Endodermal cell (in vitro differentiated cells): ENCODE data around the gene NUDT21. TPM values are rescaled to one million over a fixed set of nuclear protein-coding genes. Genes with fewer than 3 reads are reported as not detected.
A peak's percentile ranks its signal among the peaks of the same experiment; 100 is the strongest.

Source experiments
- DNase-seq: peaks from one replicate; pipeline ENCODE4 v3.0.0-alpha.2; 2017
- H3K27ac ChIP-seq: 2 replicates; pipeline ENCODE4 v1.5.1; 2013; ENCODE audit warnings: mild to moderate bottlenecking, low read depth, low read length, moderate library complexity
- H3K27me3 ChIP-seq: 2 replicates; pipeline ENCODE4 v1.6.1; 2013; ENCODE audit warnings: mild to moderate bottlenecking, low read length, moderate library complexity; ENCODE audit not compliant: insufficient read depth, control insufficient read depth, poor library complexity, severe bottlenecking
- H3K36me3 ChIP-seq: 2 replicates; pipeline ENCODE4 v1.7.0; 2013; ENCODE audit warnings: mild to moderate bottlenecking, low read length, moderate library complexity; ENCODE audit not compliant: control insufficient read depth, insufficient read depth
- H3K4me1 ChIP-seq: one replicate; pipeline ENCODE4 v1.7.0; 2013; ENCODE audit warnings: low read length; ENCODE audit not compliant: control insufficient read depth, insufficient read depth
- H3K4me3 ChIP-seq: 2 replicates; pipeline ENCODE4 v1.5.1; 2013; ENCODE audit warnings: mild to moderate bottlenecking, low read length, moderate library complexity
- H3K9ac ChIP-seq: 2 replicates; pipeline ENCODE4 v1.6.1; 2013; ENCODE audit warnings: mild to moderate bottlenecking, low read length, moderate library complexity; ENCODE audit not compliant: poor library complexity, severe bottlenecking; ENCODE audit errors: extremely low read depth
- H3K9me3 ChIP-seq: 2 replicates; pipeline ENCODE4 v1.6.1; 2013; ENCODE audit warnings: mild to moderate bottlenecking, low read length, moderate library complexity; ENCODE audit not compliant: control insufficient read depth
- H3K27ac Mint-ChIP-seq: 2 replicates; pipeline ENCODE4 v1.8.0; 2020; ENCODE audit warnings: mixed read lengths
- H3K27me3 Mint-ChIP-seq: 2 replicates; pipeline ENCODE4 v1.8.0; 2021; ENCODE audit warnings: mild to moderate bottlenecking, mixed read lengths; ENCODE audit not compliant: insufficient read depth
- H3K36me3 Mint-ChIP-seq: 2 replicates; pipeline ENCODE4 v1.8.0; 2020; ENCODE audit warnings: low read depth, mixed read lengths
- H3K4me1 Mint-ChIP-seq: 2 replicates; pipeline ENCODE4 v1.8.0; 2020; ENCODE audit warnings: mixed read lengths
- H3K4me3 Mint-ChIP-seq: 2 replicates; pipeline ENCODE4 v1.8.0; 2020; ENCODE audit warnings: mild to moderate bottlenecking, moderate library complexity, mixed read lengths
- H3K9me3 Mint-ChIP-seq: 2 replicates; pipeline ENCODE4 v1.8.0; 2020; ENCODE audit warnings: mild to moderate bottlenecking, mixed read lengths
- WGBS, 2 experiments: methylation state at CpG; one replicate each; pipeline versions ENCODE4 v1.1.5 to v1.1.7; 2013; ENCODE audit warnings: missing lambda C conversion rate in 2 of 2, mixed read lengths in 1 of 2; ENCODE audit not compliant: insufficient coverage in 1 of 2, insufficient read length in 1 of 2; 5-methylcytosine and 5-hydroxymethylcytosine counted together
- long read RNA-seq, 4 experiments: library from polyadenylated mRNA in 2 of 4; library from RNA in 1 of 4; library from capped mRNA in 1 of 4; stranded (forward) in 3 of 4; unstranded in 1 of 4; transcript quantifications; one replicate each; pipeline ENCODE4 v2.0.0, GENCODE V29; 2020 to 2021; ENCODE audit warnings: inconsistent platforms in 1 of 4
- polyA plus RNA-seq, 2 experiments: library from polyadenylated mRNA; stranded (reverse); fragments of 50-300 nt; gene quantifications; one replicate each; pipeline ENCODE4 v1.2.3, GENCODE V29; 2013
- total RNA-seq, 2 donors: library from RNA; stranded (reverse); fragmentation: NEBNext Ultra II Directional in 1 of 2; extraction: Animal tissue kit (Norgen Biotek cat#: 25700) in 1 of 2; gene quantifications; 2 replicates in 1 of 2; 3 replicates in 1 of 2; pipeline ENCODE4 v1.2.1, GENCODE V29; 2021
- TF ChIP-seq, protein P1 (sequence below): fragments of 200-600 bp; sonication (generic); conservative IDR thresholded peaks from 2 replicates; pipeline ENCODE4 v1.5.0; 2021; ENCODE audit warnings: antibody characterized with exemption, mild to moderate bottlenecking

Gene NUDT21
- 100 to 1,000 TPM; 177 to 185 TPM for total RNA-seq
- polyA plus RNA-seq (2013, experiment 1 of 2), result 141 TPM
- 121 TPM for polyA plus RNA-seq (2013, experiment 2 of 2)
- long read RNA-seq, experiment 1, full-length matches to known transcripts, result 30 of 69 reads
- long read RNA-seq, experiment 1, partial matches to known transcripts, result 3 of 69 reads
- long read RNA-seq, experiment 1, other reads (novel, unspliced or antisense), result 36 of 69 reads
- long read RNA-seq, experiment 2, full-length matches to known transcripts, result 136 of 153 reads
- long read RNA-seq, experiment 2, partial matches to known transcripts, result 5 of 153 reads
- long read RNA-seq, experiment 2, other reads (novel, unspliced or antisense), result 12 of 153 reads
- long read RNA-seq, experiment 3, full-length matches to known transcripts, result 379 of 398 reads
- long read RNA-seq, experiment 3, partial matches to known transcripts, result 5 of 398 reads
- long read RNA-seq, experiment 3, other reads (novel, unspliced or antisense), result 14 of 398 reads
- long read RNA-seq, experiment 4, full-length matches to known transcripts, result 193 of 202 reads
- long read RNA-seq, experiment 4, partial matches to known transcripts, result 4 of 202 reads
- long read RNA-seq, experiment 4, other reads (novel, unspliced or antisense), result 5 of 202 reads

DNA sequence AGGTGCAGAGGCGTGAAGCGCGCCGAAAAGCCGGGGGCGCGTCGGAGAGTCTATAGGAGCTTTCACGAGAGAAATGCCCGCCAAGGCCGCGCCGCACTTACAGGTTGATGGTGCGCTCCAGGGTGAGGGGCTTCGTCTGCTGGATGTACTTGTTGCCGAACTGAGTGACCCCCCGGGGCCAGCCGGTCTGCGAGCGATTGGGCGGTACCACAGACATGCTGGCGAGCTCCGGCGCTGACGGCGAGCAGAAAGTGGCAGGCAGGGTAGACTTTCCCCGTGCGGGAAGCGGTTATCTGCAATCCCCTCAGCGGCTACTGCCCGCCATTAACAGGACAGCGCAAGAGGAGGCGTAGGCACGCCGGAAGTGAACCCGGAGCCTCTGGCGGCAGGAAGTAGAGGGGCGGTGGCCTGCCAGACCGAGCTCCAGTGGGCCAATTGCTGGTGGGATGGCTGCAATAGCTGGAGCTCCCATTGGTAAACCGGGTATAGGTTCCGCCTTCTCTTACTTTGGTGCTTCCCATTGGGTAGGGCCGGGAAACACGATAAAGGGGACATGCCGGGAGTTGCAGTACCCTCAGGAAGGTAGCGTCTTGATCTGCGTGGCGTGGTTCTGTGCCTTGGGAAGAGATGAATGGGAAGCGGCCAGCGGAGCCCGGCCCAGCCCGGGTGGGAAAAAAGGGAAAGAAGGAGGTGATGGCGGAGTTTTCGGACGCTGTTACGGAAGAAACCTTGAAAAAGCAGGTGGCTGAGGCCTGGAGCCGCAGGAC lies at the start of gene NUDT21, which contains the start of gene OGFOD1:
Gene NUDT21, minus strand, starts transcription at position 347 of the 767 bp plus-strand sequence. Its CDS starts 130 bp downstream, at position 217.
Gene OGFOD1, plus strand, starts transcription at position 569 of the 767 bp plus-strand sequence. Its CDS starts 59 bp downstream, at position 628.
- Mint-ChIP-seq H3K27ac (peak within 1 kb of the TSS; percentile 97), H3K4me3 (peak within 1 kb of the TSS; percentile 86), H3K4me1 (peaks cover 25% of the 10 kb centered on the region), H3K9me3 (no peaks in the 10 kb centered on the region), H3K36me3 (peaks cover 32% of the 10 kb centered on the region), H3K27me3 (no peaks in the 10 kb centered on the region)
- Histone ChIP-seq H3K36me3 (peaks cover 47% of the 10 kb centered on the region), H3K4me3 (peak within 1 kb of the TSS; percentile 90), H3K9me3 (no peaks in the 10 kb centered on the region), H3K4me1 (peaks cover 12% of the 10 kb centered on the region), H3K27me3 (no peaks in the 10 kb centered on the region), H3K9ac (peak within 1 kb of the TSS; percentile 91), H3K27ac (peak within 1 kb of the TSS; percentile 71)
- TF ChIP-seq, protein P1, sequence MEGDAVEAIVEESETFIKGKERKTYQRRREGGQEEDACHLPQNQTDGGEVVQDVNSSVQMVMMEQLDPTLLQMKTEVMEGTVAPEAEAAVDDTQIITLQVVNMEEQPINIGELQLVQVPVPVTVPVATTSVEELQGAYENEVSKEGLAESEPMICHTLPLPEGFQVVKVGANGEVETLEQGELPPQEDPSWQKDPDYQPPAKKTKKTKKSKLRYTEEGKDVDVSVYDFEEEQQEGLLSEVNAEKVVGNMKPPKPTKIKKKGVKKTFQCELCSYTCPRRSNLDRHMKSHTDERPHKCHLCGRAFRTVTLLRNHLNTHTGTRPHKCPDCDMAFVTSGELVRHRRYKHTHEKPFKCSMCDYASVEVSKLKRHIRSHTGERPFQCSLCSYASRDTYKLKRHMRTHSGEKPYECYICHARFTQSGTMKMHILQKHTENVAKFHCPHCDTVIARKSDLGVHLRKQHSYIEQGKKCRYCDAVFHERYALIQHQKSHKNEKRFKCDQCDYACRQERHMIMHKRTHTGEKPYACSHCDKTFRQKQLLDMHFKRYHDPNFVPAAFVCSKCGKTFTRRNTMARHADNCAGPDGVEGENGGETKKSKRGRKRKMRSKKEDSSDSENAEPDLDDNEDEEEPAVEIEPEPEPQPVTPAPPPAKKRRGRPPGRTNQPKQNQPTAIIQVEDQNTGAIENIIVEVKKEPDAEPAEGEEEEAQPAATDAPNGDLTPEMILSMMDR, result no peak
- WGBS, 2 experiments, result 0 to 1% methylated on average over 29 to 56 of the region's 56 CpGs
- peak; percentile 97 for DNase-seq

DNA sequence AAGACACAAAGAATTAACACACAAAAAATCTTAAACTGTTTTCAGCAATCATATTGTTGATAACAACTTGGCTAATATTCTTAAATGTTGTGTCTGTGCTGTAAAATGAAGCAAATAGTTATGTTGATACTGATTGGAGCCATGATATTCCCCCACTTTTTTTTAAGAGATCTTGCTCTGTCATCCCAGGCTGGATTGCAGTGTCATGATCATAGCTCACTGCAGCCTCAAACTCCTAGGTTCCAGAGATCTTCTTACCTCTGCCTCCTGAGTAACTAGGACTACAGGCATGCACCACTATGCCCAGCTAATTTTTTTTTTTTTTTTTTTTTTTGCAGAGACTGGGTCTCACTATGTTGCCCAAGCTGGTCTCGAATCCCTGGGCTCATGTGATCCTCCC lies 42.7 kb upstream of the NUDT21 start:
- no peaks in the 10 kb centered on the region for H3K9me3 Mint-ChIP-seq
- TF ChIP-seq, protein P1, result no peak
- 96 to 100% methylated on average over 1 of the region's 1 CpG for whole genome bisulfite sequencing, 2 experiments
- Histone ChIP-seq H3K9me3 (no peaks in the 10 kb centered on the region), H3K36me3 (peaks cover 36% of the 10 kb centered on the region), H3K27me3 (no peaks in the 10 kb centered on the region), H3K9ac (no peak overlapping the region), H3K27ac (no peak overlapping the region), H3K4me3 (no peak overlapping the region), H3K4me1 (no peaks in the 10 kb centered on the region)
- H3K27ac Mint-ChIP-seq, result no peak overlapping the region
- no peaks in the 10 kb centered on the region for H3K27me3 Mint-ChIP-seq
- H3K4me1 Mint-ChIP-seq, result no peaks in the 10 kb centered on the region
- H3K36me3 Mint-ChIP-seq, result peaks cover 47% of the 10 kb centered on the region
- H3K4me3 Mint-ChIP-seq, result no peak overlapping the region
- no peak for DNase-seq

DNA sequence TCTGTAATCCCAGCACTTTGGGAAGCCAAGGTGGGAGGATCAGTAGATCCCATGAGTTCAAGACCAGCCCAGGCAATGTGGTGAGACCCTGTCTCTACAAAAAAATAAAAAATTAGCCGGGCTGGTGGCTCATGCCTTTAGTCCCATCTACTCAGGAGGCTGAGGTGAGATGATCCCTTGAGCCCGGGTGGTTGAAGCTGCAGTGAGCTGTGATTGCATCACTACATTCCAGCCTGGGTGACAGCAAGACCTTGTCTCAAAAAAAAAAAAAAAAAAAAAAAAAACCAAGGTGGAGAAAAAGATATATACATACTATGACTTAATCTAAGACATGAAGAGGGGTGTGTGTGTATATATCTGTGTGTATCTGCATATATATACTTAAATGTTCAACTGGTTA lies 42.0 kb upstream of the NUDT21 start:
- TF ChIP-seq, protein P1, result no peak
- Histone ChIP-seq H3K4me3 (no peak overlapping the region), H3K27ac (no peak overlapping the region), H3K27me3 (no peaks in the 10 kb centered on the region), H3K4me1 (no peaks in the 10 kb centered on the region), H3K36me3 (peaks cover 30% of the 10 kb centered on the region), H3K9me3 (no peaks in the 10 kb centered on the region), H3K9ac (no peak overlapping the region)
- H3K27ac Mint-ChIP-seq, result no peak overlapping the region
- peaks cover 40% of the 10 kb centered on the region for H3K36me3 Mint-ChIP-seq
- H3K9me3 Mint-ChIP-seq, result no peaks in the 10 kb centered on the region
- DNase-seq, result no peak
- 89% methylated on average over 2 of the region's 2 CpGs; no CpG with 5 or more reads in 1 of the 2 experiments for WGBS, 2 experiments
- H3K4me1 Mint-ChIP-seq, result no peaks in the 10 kb centered on the region
- H3K4me3 Mint-ChIP-seq, result no peak overlapping the region
- H3K27me3 Mint-ChIP-seq, result no peaks in the 10 kb centered on the region
